K562 (cell line): Measurements from ENCODE around the gene SPEM2.

Experiments used
- BRF2 ChIP-seq: IDR thresholded peaks from 3 replicates; pipeline ENCODE4 v1.6.1; 2011; ENCODE audit warnings: borderline replicate concordance, mild to moderate bottlenecking; ENCODE audit not compliant: insufficient read length, insufficient read depth
- CBX1 ChIP-seq: sonication (generic); IDR thresholded peaks from 2 replicates; pipeline ENCODE4 v1.6.1; 2016; ENCODE audit warnings: antibody characterized with exemption, low read depth, mild to moderate bottlenecking
- CHCHD3 ChIP-seq: fragments of 250-450 bp; sonication (Bioruptor Pico); IDR thresholded peaks from 2 replicates; pipeline ENCODE4 v2.1.2; 2022; ENCODE audit warnings: mild to moderate bottlenecking
- DEAF1 ChIP-seq: fragments of 450-650 bp; formaldehyde crosslinking; IDR thresholded peaks from 2 replicates; pipeline ENCODE4 v1.4.0; 2020; ENCODE audit warnings: mild to moderate bottlenecking, moderate library complexity
- ELF4 ChIP-seq: fragments of 450-650 bp; formaldehyde crosslinking; IDR thresholded peaks from 2 replicates; pipeline ENCODE4 v1.4.0; 2022; ENCODE audit warnings: missing genetic modification characterization
- ESRRB ChIP-seq: fragments of 250-450 bp; sonication (Bioruptor Pico); IDR thresholded peaks from 2 replicates; pipeline ENCODE4 v1.5.0; 2020; ENCODE audit warnings: mild to moderate bottlenecking, moderate library complexity, borderline replicate concordance
- GABPB1 ChIP-seq: sonication (generic); formaldehyde crosslinking; IDR thresholded peaks from 2 replicates; pipeline ENCODE4 v1.8.0; 2022; ENCODE audit warnings: mild to moderate bottlenecking, missing genetic modification reagents
- POU5F1 ChIP-seq: fragments of 150-350 bp; IDR thresholded peaks from 2 replicates; pipeline ENCODE4 v1.6.1; 2014; ENCODE audit warnings: borderline replicate concordance, low read length, low read depth, mild to moderate bottlenecking; ENCODE audit not compliant: partially characterized antibody
- XRCC3 ChIP-seq: fragments of 450-650 bp; IDR thresholded peaks from 2 replicates; pipeline ENCODE4 v1.6.1; 2017; ENCODE audit warnings: mild to moderate bottlenecking, moderate library complexity
- ZC3H4 ChIP-seq: sonication (generic); formaldehyde crosslinking; IDR thresholded peaks from 2 replicates; pipeline ENCODE4 v1.9.0; 2021; ENCODE audit warnings: missing genetic modification reagents, borderline replicate concordance
- ZNF436 ChIP-seq: fragments of 250-450, 450-650 bp; sonication (Bioruptor Pico); formaldehyde crosslinking; IDR thresholded peaks from 2 replicates; pipeline ENCODE4 v1.7.0; 2020; ENCODE audit warnings: mild to moderate bottlenecking
- TF ChIP-seq, protein P1 (sequence below), 3 experiments: IDR thresholded peaks in 2 of 3; conservative IDR thresholded peaks in 1 of 3; 2 replicates each; pipeline ENCODE4 v1.5.1; 2011 to 2012; ENCODE audit warnings: low read length in 3 of 3, mild to moderate bottlenecking in 3 of 3, control low read depth in 2 of 3, improper control_type of control experiment in 1 of 3, inconsistent platforms in 1 of 3, low read depth in 1 of 3, mixed read lengths in 1 of 3, moderate library complexity in 1 of 3; ENCODE audit not compliant: insufficient read depth in 2 of 3
- TF ChIP-seq, protein P2 (sequence below): sonication (generic); formaldehyde crosslinking; IDR thresholded peaks from 2 replicates; pipeline ENCODE4 v1.9.0; 2022; ENCODE audit warnings: mild to moderate bottlenecking, missing genetic modification reagents

DNA sequence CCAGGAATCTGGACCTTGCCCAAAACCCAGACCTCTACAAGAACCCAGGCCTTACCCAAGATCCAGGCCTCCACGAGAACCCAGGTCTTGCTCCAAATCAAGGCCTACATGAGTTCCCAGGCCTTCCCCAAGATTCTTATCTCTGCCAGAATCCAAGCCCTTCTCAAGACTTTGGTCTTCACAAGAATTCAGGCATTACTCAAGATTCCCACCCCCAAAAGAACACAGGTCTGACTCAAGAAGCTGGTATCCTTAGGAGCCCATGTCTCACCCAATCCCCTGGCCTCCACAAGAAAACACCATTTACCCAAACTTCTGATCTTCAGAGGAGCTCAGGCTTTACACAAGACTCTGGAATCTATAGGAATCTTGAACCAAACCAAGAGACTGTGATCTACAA is 5.8 kb downstream of the SPEM2 start:
- no peak for TF ChIP-seq CHCHD3 (CRISPR knock-in tag)
- TF ChIP-seq BRF2 = no peak
- TF ChIP-seq POU5F1 = no peak
- TF ChIP-seq, protein P1, sequence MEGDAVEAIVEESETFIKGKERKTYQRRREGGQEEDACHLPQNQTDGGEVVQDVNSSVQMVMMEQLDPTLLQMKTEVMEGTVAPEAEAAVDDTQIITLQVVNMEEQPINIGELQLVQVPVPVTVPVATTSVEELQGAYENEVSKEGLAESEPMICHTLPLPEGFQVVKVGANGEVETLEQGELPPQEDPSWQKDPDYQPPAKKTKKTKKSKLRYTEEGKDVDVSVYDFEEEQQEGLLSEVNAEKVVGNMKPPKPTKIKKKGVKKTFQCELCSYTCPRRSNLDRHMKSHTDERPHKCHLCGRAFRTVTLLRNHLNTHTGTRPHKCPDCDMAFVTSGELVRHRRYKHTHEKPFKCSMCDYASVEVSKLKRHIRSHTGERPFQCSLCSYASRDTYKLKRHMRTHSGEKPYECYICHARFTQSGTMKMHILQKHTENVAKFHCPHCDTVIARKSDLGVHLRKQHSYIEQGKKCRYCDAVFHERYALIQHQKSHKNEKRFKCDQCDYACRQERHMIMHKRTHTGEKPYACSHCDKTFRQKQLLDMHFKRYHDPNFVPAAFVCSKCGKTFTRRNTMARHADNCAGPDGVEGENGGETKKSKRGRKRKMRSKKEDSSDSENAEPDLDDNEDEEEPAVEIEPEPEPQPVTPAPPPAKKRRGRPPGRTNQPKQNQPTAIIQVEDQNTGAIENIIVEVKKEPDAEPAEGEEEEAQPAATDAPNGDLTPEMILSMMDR (IDR thresholded peaks at IDR 0.05 in 2 of 3, conservative IDR thresholded peaks at IDR 0.05 in 1 of 3; ENCODE audit: insufficient read depth in 2 of 3, low read depth in 1 of 3, low read length in 3 of 3) = no peak
- TF ChIP-seq ZNF436 = no peak
- TF ChIP-seq ELF4 (CRISPR knock-in tag) = no peak
- no peak for TF ChIP-seq ZC3H4
- TF ChIP-seq, protein P2, sequence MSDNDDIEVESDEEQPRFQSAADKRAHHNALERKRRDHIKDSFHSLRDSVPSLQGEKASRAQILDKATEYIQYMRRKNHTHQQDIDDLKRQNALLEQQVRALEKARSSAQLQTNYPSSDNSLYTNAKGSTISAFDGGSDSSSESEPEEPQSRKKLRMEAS = no peak
- TF ChIP-seq CBX1 = no peak
- no peak for TF ChIP-seq XRCC3
- TF ChIP-seq GABPB1 (CRISPR knock-in tag) = no peak
- no peak for TF ChIP-seq ESRRB (CRISPR knock-in tag)
- no peak for TF ChIP-seq DEAF1 (CRISPR knock-in tag)
